Endodermal cell (in vitro differentiated cells): Measurements from ENCODE around the gene RGS7. TPM values are rescaled to one million over a fixed set of nuclear protein-coding genes. Genes with fewer than 3 reads are reported as not detected.

Source experiments
- DNase-seq: peaks from one replicate; pipeline ENCODE4 v3.0.0-alpha.2; 2017
- H3K27ac ChIP-seq: 2 replicates; pipeline ENCODE4 v1.5.1; 2013; ENCODE audit warnings: mild to moderate bottlenecking, low read depth, low read length, moderate library complexity
- H3K27me3 ChIP-seq: 2 replicates; pipeline ENCODE4 v1.6.1; 2013; ENCODE audit warnings: mild to moderate bottlenecking, low read length, moderate library complexity; ENCODE audit not compliant: insufficient read depth, control insufficient read depth, poor library complexity, severe bottlenecking
- H3K36me3 ChIP-seq: 2 replicates; pipeline ENCODE4 v1.7.0; 2013; ENCODE audit warnings: mild to moderate bottlenecking, low read length, moderate library complexity; ENCODE audit not compliant: control insufficient read depth, insufficient read depth
- H3K4me1 ChIP-seq: one replicate; pipeline ENCODE4 v1.7.0; 2013; ENCODE audit warnings: low read length; ENCODE audit not compliant: control insufficient read depth, insufficient read depth
- H3K4me3 ChIP-seq: 2 replicates; pipeline ENCODE4 v1.5.1; 2013; ENCODE audit warnings: mild to moderate bottlenecking, low read length, moderate library complexity
- H3K9ac ChIP-seq: 2 replicates; pipeline ENCODE4 v1.6.1; 2013; ENCODE audit warnings: mild to moderate bottlenecking, low read length, moderate library complexity; ENCODE audit not compliant: poor library complexity, severe bottlenecking; ENCODE audit errors: extremely low read depth
- H3K9me3 ChIP-seq: 2 replicates; pipeline ENCODE4 v1.6.1; 2013; ENCODE audit warnings: mild to moderate bottlenecking, low read length, moderate library complexity; ENCODE audit not compliant: control insufficient read depth
- H3K27ac Mint-ChIP-seq: 2 replicates; pipeline ENCODE4 v1.8.0; 2020; ENCODE audit warnings: mixed read lengths
- H3K27me3 Mint-ChIP-seq: 2 replicates; pipeline ENCODE4 v1.8.0; 2021; ENCODE audit warnings: mild to moderate bottlenecking, mixed read lengths; ENCODE audit not compliant: insufficient read depth
- H3K36me3 Mint-ChIP-seq: 2 replicates; pipeline ENCODE4 v1.8.0; 2020; ENCODE audit warnings: low read depth, mixed read lengths
- H3K4me1 Mint-ChIP-seq: 2 replicates; pipeline ENCODE4 v1.8.0; 2020; ENCODE audit warnings: mixed read lengths
- H3K4me3 Mint-ChIP-seq: 2 replicates; pipeline ENCODE4 v1.8.0; 2020; ENCODE audit warnings: mild to moderate bottlenecking, moderate library complexity, mixed read lengths
- H3K9me3 Mint-ChIP-seq: 2 replicates; pipeline ENCODE4 v1.8.0; 2020; ENCODE audit warnings: mild to moderate bottlenecking, mixed read lengths
- WGBS, 2 experiments: methylation state at CpG; one replicate each; pipeline versions ENCODE4 v1.1.5 to v1.1.7; 2013; ENCODE audit warnings: missing lambda C conversion rate in 2 of 2, mixed read lengths in 1 of 2; ENCODE audit not compliant: insufficient coverage in 1 of 2, insufficient read length in 1 of 2; 5-methylcytosine and 5-hydroxymethylcytosine counted together
- total RNA-seq, 2 donors: library from RNA; stranded (reverse); fragmentation: NEBNext Ultra II Directional in 1 of 2; extraction: Animal tissue kit (Norgen Biotek cat#: 25700) in 1 of 2; gene quantifications; 2 replicates in 1 of 2; 3 replicates in 1 of 2; pipeline ENCODE4 v1.2.1, GENCODE V29; 2021
- TF ChIP-seq, protein P1 (sequence below): fragments of 200-600 bp; sonication (generic); conservative IDR thresholded peaks from 2 replicates; pipeline ENCODE4 v1.5.0; 2021; ENCODE audit warnings: antibody characterized with exemption, mild to moderate bottlenecking

Gene RGS7
- total RNA-seq, 2 donors from 2014 or later: 1.0 to 1.1 TPM

DNA sequence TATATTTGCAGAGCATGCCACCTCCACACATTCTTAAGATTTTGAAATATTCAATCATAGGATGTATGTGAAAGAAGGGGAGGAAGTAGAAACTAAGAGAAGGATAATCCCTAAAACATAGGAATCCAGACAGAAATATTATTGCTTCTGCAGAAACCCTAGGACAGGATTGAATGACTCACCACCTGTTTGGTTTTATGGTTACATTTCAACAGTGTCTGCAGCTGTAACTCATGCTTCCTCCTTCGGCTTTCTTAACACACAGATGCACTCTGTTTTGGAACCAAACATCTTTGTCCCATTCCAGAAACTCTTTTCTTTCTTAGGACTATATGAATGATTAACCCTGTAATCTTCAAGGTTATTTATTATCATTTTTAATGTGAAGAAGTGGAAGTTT is 20.7 kb downstream of the RGS7 start:
- TF ChIP-seq, protein P1, sequence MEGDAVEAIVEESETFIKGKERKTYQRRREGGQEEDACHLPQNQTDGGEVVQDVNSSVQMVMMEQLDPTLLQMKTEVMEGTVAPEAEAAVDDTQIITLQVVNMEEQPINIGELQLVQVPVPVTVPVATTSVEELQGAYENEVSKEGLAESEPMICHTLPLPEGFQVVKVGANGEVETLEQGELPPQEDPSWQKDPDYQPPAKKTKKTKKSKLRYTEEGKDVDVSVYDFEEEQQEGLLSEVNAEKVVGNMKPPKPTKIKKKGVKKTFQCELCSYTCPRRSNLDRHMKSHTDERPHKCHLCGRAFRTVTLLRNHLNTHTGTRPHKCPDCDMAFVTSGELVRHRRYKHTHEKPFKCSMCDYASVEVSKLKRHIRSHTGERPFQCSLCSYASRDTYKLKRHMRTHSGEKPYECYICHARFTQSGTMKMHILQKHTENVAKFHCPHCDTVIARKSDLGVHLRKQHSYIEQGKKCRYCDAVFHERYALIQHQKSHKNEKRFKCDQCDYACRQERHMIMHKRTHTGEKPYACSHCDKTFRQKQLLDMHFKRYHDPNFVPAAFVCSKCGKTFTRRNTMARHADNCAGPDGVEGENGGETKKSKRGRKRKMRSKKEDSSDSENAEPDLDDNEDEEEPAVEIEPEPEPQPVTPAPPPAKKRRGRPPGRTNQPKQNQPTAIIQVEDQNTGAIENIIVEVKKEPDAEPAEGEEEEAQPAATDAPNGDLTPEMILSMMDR: no peak
- Mint-ChIP-seq H3K4me1 (no peaks in the 10 kb centered on the region), H3K4me3 (no peak overlapping the region), H3K27ac (no peak overlapping the region), H3K9me3 (peaks cover 3% of the 10 kb centered on the region), H3K36me3 (no peaks in the 10 kb centered on the region), H3K27me3 (no peaks in the 10 kb centered on the region)
- Histone ChIP-seq H3K4me1 (no peaks in the 10 kb centered on the region), H3K27me3 (no peaks in the 10 kb centered on the region), H3K4me3 (no peak overlapping the region), H3K27ac (no peak overlapping the region), H3K9ac (no peak overlapping the region), H3K9me3 (no peaks in the 10 kb centered on the region), H3K36me3 (no peaks in the 10 kb centered on the region)
- 77 to 100% methylated on average over 1 of the region's 1 CpG for WGBS, 2 experiments
- no peak for DNase-seq

DNA sequence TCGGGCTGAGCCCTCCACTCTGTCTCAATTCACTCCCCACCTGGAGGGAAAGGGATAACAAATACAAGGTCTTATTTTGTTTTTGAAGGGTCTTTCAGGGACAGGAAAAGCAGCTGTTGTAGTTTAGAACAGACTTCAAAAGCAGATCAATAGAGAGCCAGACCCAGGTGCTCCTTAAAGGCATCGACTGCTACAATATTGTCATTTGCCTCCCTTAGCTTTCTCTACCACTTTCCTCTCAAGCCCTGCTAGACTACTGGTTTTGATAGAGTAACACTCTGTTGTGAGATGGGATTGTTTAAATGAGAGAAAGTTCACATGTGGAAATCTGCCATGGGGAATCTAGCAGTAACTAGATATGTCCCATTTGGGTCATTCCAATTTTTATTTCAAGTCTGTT is 24.0 kb downstream of the RGS7 start:
- no peaks in the 10 kb centered on the region for H3K4me1 Mint-ChIP-seq
- no peak overlapping the region for H3K4me3 Mint-ChIP-seq
- H3K27me3 Mint-ChIP-seq: no peaks in the 10 kb centered on the region
- TF ChIP-seq, protein P1: no peak
- no peaks in the 10 kb centered on the region for H3K9me3 Mint-ChIP-seq
- H3K36me3 ChIP-seq: no peaks in the 10 kb centered on the region
- no peak overlapping the region for H3K9ac ChIP-seq
- H3K27ac Mint-ChIP-seq: no peak overlapping the region
- H3K4me1 ChIP-seq: no peaks in the 10 kb centered on the region
- H3K4me3 ChIP-seq: no peak overlapping the region
- 90 to 100% methylated on average over 1 to 2 of the region's 2 CpGs for WGBS, 2 experiments
- no peaks in the 10 kb centered on the region for H3K9me3 ChIP-seq
- no peak for DNase-seq
- H3K36me3 Mint-ChIP-seq: no peaks in the 10 kb centered on the region
- no peaks in the 10 kb centered on the region for H3K27me3 ChIP-seq
- no peak overlapping the region for H3K27ac ChIP-seq

DNA sequence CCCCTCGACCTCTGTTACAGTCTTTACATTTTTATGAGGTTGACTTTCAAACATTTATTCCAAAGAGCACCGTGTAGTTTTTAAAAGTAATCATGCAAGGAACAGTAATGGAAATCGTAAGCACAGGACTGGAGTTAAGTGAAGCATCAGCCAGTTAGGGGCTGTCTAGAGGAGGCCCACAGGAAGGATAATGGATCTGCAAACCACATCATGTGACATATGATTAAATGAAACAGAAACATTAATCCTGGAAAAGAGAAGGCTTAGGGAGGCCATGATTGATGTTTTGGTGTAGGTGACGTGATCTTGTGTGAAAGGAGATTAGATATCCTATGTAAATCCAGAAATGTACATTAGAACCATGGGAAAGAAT is 25.0 kb downstream of the RGS7 start:
- WGBS, 2 experiments: 90 to 92% methylated on average over 1 to 4 of the region's 4 CpGs
- Histone ChIP-seq H3K9ac (no peak overlapping the region), H3K27ac (no peak overlapping the region), H3K4me3 (no peak overlapping the region), H3K36me3 (no peaks in the 10 kb centered on the region), H3K9me3 (no peaks in the 10 kb centered on the region), H3K4me1 (no peaks in the 10 kb centered on the region), H3K27me3 (no peaks in the 10 kb centered on the region)
- DNase-seq: no peak
- Mint-ChIP-seq H3K4me3 (no peak overlapping the region), H3K27ac (no peak overlapping the region), H3K36me3 (no peaks in the 10 kb centered on the region), H3K9me3 (no peaks in the 10 kb centered on the region), H3K27me3 (no peaks in the 10 kb centered on the region), H3K4me1 (no peaks in the 10 kb centered on the region)
- TF ChIP-seq, protein P1: no peak
